ENCODE results near the gene PCAT6. TPM values are rescaled to one million over a fixed set of nuclear protein-coding genes. Genes with fewer than 3 reads are reported as not detected.

Gene PCAT6
- total and polyA plus RNA-seq, 2 of the 8 experiments (the other 6 are each of a cell fraction or from before 2014, with no cell fraction given): 4.6 to 14.7 TPM

DNA sequence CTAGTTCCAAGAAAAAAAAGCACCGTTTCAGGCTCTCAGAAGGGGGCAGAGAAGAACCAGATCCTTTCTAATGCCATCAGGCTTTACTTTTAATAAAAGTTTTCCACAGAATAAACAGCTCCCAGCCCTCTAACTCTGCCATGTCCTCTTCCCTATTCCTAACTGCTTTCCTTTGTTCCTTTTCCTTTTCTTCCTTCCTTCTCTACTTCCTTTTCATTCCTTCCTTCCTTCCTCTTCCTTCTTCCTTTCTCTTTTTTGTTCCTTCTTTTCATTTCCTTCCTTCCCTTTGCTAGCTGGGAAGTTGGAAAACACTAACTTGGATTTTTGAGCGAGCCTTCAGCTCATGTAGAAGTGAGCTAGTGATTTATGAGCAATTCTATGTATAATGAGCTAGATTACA is 48.7 kb upstream of the PCAT6 start:
- Histone ChIP-seq H3K27me3 (replicated peaks in 1 of 4; ENCODE audit: control insufficient read depth in 3 of 4, extremely low read depth in 1 of 4, insufficient read depth in 3 of 4, low read length in 3 of 4) (no peaks in the 10 kb centered on the region), H3K79me1 (ENCODE audit: low read depth, low read length) (no peaks in the 10 kb centered on the region), H3K4me2 (ENCODE audit: insufficient read depth in 1 of 2, low read depth in 2 of 2, low read length in 2 of 2) (no peak overlapping the region), H4K8ac (ENCODE audit: extremely low read depth, insufficient read depth, low read length) (no peak overlapping the region), H3K27ac (ENCODE audit: low read depth, low read length) (no peak overlapping the region), H3K9me3 (ENCODE audit: insufficient read depth in 2 of 2, low read depth in 1 of 2, low read length in 1 of 2) (no peaks in the 10 kb centered on the region), H2AFZ (ENCODE audit: low read length) (no peak overlapping the region), H2BK20ac (ENCODE audit: low read length) (no peak overlapping the region), H3K4me3 (ENCODE audit: extremely low read depth in 1 of 4, insufficient read depth in 2 of 4, low read depth in 3 of 4, low read length in 4 of 4) (no peak overlapping the region), H3K79me2 (ENCODE audit: control insufficient read depth in 1 of 2, insufficient read depth in 2 of 2, low read length in 2 of 2) (peaks cover 0 to 9% of the 10 kb centered on the region in 2 experiments; a peak in 1 of 4 replicates), H3K18ac (ENCODE audit: extremely low read depth, low read length) (no peak overlapping the region), H2AK5ac (ENCODE audit: low read depth, low read length) (no peak overlapping the region), H4K20me1 (replicated peaks in 1 of 2; ENCODE audit: control insufficient read depth in 1 of 2, insufficient read depth in 2 of 2, low read length in 2 of 2) (peaks cover 0 to 5% of the 10 kb centered on the region in 2 experiments), H3K23ac (ENCODE audit: insufficient read length) (no peak overlapping the region), H3K4ac (replicated peaks; ENCODE audit: insufficient read length, low read depth, low read length) (no peak overlapping the region), H2BK120ac (replicated peaks; ENCODE audit: low read depth, low read length) (no peak overlapping the region), H3K36me3 (ENCODE audit: control insufficient read depth in 2 of 4, insufficient read depth in 4 of 4, low read length in 3 of 4) (peaks cover 7 to 96% (median 75%) of the 10 kb centered on the region in 4 experiments), H4K91ac (replicated peaks; ENCODE audit: insufficient read length, low read length) (no peak overlapping the region), H3K14ac (ENCODE audit: insufficient read length) (no peak overlapping the region), H2BK5ac (ENCODE audit: low read depth, low read length) (no peak overlapping the region), H3K56ac (replicated peaks; ENCODE audit: insufficient read length, low read depth, low read length) (no peak overlapping the region), H2BK12ac (ENCODE audit: low read depth, low read length) (no peak overlapping the region), H4K5ac (ENCODE audit: insufficient read length, low read depth, low read length) (no peak overlapping the region), H3K9ac (replicated peaks in 1 of 4; ENCODE audit: extremely low read depth in 1 of 4, low read depth in 3 of 4, low read length in 3 of 4) (no peak overlapping the region), H2BK15ac (ENCODE audit: low read length) (no peak overlapping the region), H3K4me1 (replicated peaks in 1 of 4; ENCODE audit: control insufficient read depth in 3 of 4, insufficient read depth in 4 of 4, low read length in 3 of 4) (no peaks in the 10 kb centered on the region), H3K23me2 (ENCODE audit: low read depth, low read length) (no peaks in the 10 kb centered on the region)
- CTCF ChIA-PET (ENCODE audit: partially characterized antibody): interaction anchor here (0.8 to 1.4 kb wide), 5 partner anchors 10 to 35 kb away, joined by 3 to 7 read pairs (median 3); no protein-coding TSS in a partner anchor
- POLR2A ChIA-PET (ENCODE audit: partially characterized antibody): no interaction called here
- 79% methylated on average over 2 of the region's 2 CpGs; no CpG with 5 or more reads in 1 of the 2 experiments for WGBS, 2 experiments (ENCODE audit: extremely low coverage in 1 of 2, insufficient coverage in 1 of 2, insufficient read length in 1 of 2, insufficient replicate concordance in 2 of 2, low coverage in 1 of 2, low lambda C conversion rate in 2 of 2, missing lambda C conversion rate in 1 of 2)
- FAIRE-seq (no peak), DNase-seq (ENCODE audit: low read depth in 1 of 2, low spot score in 2 of 2) (no peak)
- TF ChIP-seq RAD21 (IDR thresholded peaks at IDR 0.05 in 1 of 2, conservative IDR thresholded peaks at IDR 0.05 in 1 of 2; ENCODE audit: low read depth in 2 of 2, low read length in 2 of 2): no peak
